ENCODE measurements around the gene UGT1A10.

The UGT1A10 gene

DNA sequence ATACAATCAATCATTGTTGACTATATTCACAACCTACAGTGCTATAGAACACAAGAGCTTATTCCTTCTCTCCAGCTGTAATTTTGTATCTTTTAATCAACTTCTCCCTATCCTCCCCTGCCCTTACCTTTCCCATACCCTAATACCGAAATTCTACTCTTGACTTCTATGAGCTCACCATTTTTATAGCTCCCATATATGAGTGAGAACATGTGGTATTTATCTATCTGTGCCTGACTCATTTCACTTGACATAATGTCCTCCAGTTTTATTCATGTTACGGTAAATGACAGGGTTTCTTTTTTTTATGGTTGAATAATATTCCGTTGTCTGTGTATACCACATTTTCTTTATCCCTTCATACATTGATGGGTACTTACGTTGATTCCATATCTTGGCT, 144.5 kb downstream of the UGT1A10 start:
- DNase-seq (ENCODE audit: low read depth) = no peak
- TF ChIP-seq, protein P1, sequence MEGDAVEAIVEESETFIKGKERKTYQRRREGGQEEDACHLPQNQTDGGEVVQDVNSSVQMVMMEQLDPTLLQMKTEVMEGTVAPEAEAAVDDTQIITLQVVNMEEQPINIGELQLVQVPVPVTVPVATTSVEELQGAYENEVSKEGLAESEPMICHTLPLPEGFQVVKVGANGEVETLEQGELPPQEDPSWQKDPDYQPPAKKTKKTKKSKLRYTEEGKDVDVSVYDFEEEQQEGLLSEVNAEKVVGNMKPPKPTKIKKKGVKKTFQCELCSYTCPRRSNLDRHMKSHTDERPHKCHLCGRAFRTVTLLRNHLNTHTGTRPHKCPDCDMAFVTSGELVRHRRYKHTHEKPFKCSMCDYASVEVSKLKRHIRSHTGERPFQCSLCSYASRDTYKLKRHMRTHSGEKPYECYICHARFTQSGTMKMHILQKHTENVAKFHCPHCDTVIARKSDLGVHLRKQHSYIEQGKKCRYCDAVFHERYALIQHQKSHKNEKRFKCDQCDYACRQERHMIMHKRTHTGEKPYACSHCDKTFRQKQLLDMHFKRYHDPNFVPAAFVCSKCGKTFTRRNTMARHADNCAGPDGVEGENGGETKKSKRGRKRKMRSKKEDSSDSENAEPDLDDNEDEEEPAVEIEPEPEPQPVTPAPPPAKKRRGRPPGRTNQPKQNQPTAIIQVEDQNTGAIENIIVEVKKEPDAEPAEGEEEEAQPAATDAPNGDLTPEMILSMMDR (conservative IDR thresholded peaks at IDR 0.05; ENCODE audit: low read length) = no peak
- H3K4me3 ChIP-seq (ENCODE audit: low read length) = no peak overlapping the region

DNA sequence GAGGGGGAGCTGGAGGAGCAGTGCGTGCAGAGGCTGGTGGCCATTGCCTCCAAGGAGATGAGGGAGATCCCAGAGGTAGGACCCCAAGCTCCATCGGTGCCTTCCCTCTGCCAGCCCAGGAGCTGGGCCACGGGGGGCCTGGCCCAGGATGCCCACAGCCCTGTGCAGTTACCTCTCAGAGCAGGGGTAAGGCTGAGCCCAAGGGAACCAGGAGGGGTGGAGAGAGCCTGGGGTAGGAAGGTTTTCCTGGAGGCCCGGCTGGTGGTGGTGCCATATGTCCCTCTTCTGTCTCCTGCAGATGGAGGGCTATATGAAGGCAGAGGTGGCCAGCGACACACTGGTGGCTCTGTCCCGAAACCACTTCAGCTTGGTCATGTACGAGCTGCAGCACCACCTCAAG, 153.3 kb downstream of the UGT1A10 start:
- no peak for DNase-seq (ENCODE audit: low read depth)
- TF ChIP-seq, protein P1 (conservative IDR thresholded peaks at IDR 0.05; ENCODE audit: low read length) = no peak
- H3K4me3 ChIP-seq (ENCODE audit: low read length) = no peak overlapping the region

DNA sequence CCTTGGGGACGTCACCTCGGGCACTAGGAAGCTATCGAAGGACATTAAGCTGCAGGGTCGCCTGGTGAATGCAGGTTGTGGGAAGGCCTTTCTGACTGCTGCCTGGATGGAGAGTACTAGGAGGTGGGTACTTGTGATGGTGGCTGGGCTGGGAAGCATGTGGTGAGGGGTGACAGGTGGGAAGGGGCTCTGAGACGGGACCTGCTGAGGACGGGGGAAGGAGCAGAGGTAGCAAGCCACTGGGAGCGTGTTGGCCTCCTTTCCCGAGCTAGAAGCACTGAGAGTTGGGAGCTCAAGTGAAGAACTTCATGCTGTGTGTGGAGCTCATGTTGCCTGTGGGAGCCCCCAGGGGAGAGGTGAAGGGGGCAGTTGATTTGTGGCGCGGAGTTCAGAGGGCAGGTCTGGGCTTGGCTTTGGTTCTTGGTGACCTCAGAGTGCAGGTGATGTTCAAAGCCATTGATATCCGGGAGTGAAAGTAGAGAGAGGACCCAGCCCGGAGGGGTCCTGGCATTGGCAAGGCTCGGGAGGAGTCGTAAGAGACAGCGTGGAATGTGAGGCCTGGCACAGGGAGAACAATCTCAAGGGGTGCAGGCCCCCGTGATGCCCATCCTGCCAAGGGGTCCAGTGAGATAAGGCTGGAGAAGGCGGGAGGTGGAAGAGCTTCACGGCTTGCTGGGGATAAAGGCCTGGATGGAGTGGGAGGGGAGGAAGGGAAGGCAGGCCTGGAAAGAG, 155.1 kb downstream of the UGT1A10 start:
- DNase-seq (ENCODE audit: low read depth) = no peak
- TF ChIP-seq, protein P1 (conservative IDR thresholded peaks at IDR 0.05; ENCODE audit: low read length) = no peak
- H3K4me3 ChIP-seq (ENCODE audit: low read length) = no peak overlapping the region

DNA sequence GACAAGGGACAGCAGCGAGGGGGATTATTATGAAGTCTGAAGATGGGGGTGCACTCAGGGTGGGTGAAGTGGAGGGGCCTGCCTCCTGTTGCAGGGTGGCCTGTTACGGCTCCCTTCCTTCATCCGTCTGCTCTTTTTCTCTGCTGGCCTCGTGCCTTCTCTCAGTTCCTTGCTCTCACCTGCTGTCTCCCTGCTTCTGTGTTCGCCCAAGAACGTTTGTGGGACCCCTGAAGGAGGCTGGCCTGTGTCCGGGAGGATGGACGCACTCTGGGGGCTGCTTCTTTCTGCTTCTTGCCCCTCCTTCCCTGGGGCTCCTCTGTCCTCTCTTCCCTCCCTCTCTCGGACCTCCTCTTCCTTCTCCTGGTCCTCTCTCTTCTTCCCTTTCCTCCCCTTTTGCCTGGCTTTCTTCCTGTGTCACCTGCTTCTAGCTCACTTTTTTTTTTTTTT, 155.7 kb downstream of the UGT1A10 start:
- H3K4me3 ChIP-seq (ENCODE audit: low read length) = no peak overlapping the region
- DNase-seq (ENCODE audit: low read depth) = no peak
- TF ChIP-seq, protein P1 (conservative IDR thresholded peaks at IDR 0.05; ENCODE audit: low read length) = no peak

DNA sequence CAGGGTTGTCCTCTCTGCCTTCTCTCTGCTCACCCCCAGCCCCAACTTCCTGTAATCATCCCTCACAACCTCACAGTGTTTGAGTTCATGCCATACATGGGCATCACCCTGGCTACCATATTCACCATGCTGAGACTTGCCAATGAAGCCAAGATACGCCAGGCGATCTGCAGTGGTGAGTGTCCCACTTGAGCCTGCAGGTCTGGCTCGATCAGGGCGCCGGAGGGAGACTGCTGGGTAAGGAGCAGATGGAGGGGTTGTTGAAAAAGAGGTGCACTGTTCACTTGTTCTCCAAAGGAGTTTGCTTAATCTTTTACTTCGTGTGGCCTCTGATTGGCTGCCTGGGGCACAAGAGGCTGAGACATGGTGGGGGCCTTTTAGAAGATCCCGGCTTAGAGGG, 156.5 kb downstream of the UGT1A10 start:
- TF ChIP-seq, protein P1 (conservative IDR thresholded peaks at IDR 0.05; ENCODE audit: low read length) = no peak
- H3K4me3 ChIP-seq (ENCODE audit: low read length) = no peak overlapping the region
- DNase-seq (ENCODE audit: low read depth) = no peak

DNA sequence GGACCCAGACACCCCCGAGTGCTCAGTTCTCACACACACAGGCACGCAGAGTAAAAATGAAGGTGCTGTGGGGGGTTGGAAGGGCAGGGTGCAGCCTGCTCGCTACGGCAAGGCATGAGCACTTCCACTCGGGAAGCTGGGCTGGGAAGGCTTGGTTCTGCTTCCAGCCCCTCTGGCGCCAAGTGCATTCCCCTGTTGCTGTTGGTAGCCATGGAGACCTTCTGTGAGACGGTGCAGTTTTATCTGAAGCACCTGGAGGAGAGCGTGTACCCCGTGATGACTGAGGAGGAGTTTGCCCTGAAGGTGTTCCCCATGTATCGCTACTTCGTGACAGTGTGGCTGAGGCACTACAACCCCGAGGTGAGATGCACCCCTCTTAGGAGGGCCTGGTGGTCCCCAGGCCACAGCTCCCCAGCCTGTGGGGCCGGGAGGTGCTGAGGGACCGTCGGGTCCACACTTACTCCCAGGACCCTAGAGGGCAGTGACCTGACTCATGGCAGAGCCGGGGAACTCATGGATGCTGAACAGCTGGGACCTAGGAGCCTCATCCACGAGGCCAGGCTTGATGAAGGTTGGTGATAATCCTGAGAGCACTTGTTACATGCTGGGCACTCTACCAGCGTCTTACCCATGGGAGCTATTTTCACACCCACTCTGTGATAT, 157.3 kb downstream of the UGT1A10 start:
- TF ChIP-seq, protein P1 (conservative IDR thresholded peaks at IDR 0.05; ENCODE audit: low read length) = no peak
- no peak for DNase-seq (ENCODE audit: low read depth)
- H3K4me3 ChIP-seq (ENCODE audit: low read length) = no peak overlapping the region

DNA sequence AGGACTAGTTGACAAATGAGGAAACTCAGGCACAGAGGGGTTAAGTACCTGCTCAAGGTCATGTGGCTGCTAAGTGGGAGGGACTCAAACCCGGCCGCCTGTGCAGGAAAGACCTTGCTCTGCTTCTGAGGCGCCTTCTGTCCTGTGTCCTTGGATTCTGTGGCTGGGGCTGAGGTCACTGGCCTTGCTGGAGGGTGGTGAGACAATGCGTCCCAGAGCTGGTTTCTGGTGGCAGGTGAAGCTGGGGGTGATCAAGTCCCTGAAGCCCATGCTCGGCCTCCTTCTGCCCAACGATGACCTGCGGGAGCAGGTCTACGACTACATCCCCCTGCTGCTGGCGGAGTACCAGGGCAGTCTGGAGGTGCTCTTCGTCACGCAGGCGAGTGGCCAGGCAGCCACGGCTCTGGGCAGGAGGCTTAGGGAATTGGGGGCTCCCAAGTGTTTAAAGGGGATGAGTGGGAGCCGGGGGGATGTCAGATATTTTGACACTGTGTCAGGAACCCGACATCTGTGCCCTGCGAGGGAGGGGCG, 157.9 kb downstream of the UGT1A10 start:
- DNase-seq (ENCODE audit: low read depth) = no peak
- H3K4me3 ChIP-seq (ENCODE audit: low read length) = no peak overlapping the region
- TF ChIP-seq, protein P1 (conservative IDR thresholded peaks at IDR 0.05; ENCODE audit: low read length) = no peak

Measured in AG10803 (cell line).